ENCODE measurements around the gene TXLNA.
"Not testable (repeated sequence)": the region's sequence is repeated elsewhere in the genome, so short reads cannot be mapped to it uniquely, and the experiment has no call there.

The TXLNA gene

GRCh38 chr1:32179443-32180185 is at the start of gene TXLNA:
TXLNA (plus strand) TSS chr1:32179675; CDS start chr1:32180346, 671 bp downstream.
- DNase-seq (ENCODE audit: low read depth in 1 of 2, low spot score in 1 of 2), result peak; percentile 88 to 91
- in situ Hi-C loops (cut with HindIII; ENCODE audit: low pct_unique_long_range_greater_than_20kb, low sequenced_read_pairs), result no loop called here
- TF ChIP-seq JUND (IDR thresholded peaks at IDR 0.05; ENCODE audit: low read depth), result no peak

GRCh38 chr1:32133950-32134280 is 45.6 kb upstream of the TXLNA start:
- in situ Hi-C loops (cut with HindIII; ENCODE audit: low pct_unique_long_range_greater_than_20kb, low sequenced_read_pairs); DNase-seq (ENCODE audit: low read depth in 1 of 2, low spot score in 1 of 2): not testable (repeated sequence)

- DNase-seq (ENCODE audit: low read depth in 1 of 2, low spot score in 1 of 2), result no peak
- no peak for TF ChIP-seq JUND (IDR thresholded peaks at IDR 0.05; ENCODE audit: low read depth)
- in situ Hi-C loops (cut with HindIII; ENCODE audit: low pct_unique_long_range_greater_than_20kb, low sequenced_read_pairs), result no loop called here
Measured at GRCh38 chr1:32137111-32137510, 42.4 kb upstream of the TXLNA start.

GRCh38 chr1:32138965-32139364 is 40.5 kb upstream of the TXLNA start:
- peak; percentile 34 to 62 for DNase-seq (ENCODE audit: low read depth in 1 of 2, low spot score in 1 of 2)
- TF ChIP-seq JUND (IDR thresholded peaks at IDR 0.05; ENCODE audit: low read depth), result peak; percentile 88
- in situ Hi-C loops (cut with HindIII; ENCODE audit: low pct_unique_long_range_greater_than_20kb, low sequenced_read_pairs), result no loop called here

- in situ Hi-C loops (cut with HindIII; ENCODE audit: low pct_unique_long_range_greater_than_20kb, low sequenced_read_pairs), result no loop called here
- DNase-seq (ENCODE audit: low read depth in 1 of 2, low spot score in 1 of 2), result peak; percentile 13 to 45
- TF ChIP-seq JUND (IDR thresholded peaks at IDR 0.05; ENCODE audit: low read depth), result no peak
Measured at GRCh38 chr1:32142446-32143301, 36.8 kb upstream of the TXLNA start.

- DNase-seq (ENCODE audit: low read depth in 1 of 2, low spot score in 1 of 2); in situ Hi-C loops (cut with HindIII; ENCODE audit: low pct_unique_long_range_greater_than_20kb, low sequenced_read_pairs): not testable (repeated sequence)
Measured at GRCh38 chr1:32143302-32143695, 36.2 kb upstream of the TXLNA start.

- no peak for TF ChIP-seq JUND (IDR thresholded peaks at IDR 0.05; ENCODE audit: low read depth)
- no peak for DNase-seq (ENCODE audit: low read depth in 1 of 2, low spot score in 1 of 2)
- in situ Hi-C loops (cut with HindIII; ENCODE audit: low pct_unique_long_range_greater_than_20kb, low sequenced_read_pairs), result no loop called here
Measured at GRCh38 chr1:32144033-32144432, 35.4 kb upstream of the TXLNA start.

- DNase-seq (ENCODE audit: low read depth in 1 of 2, low spot score in 1 of 2); in situ Hi-C loops (cut with HindIII; ENCODE audit: low pct_unique_long_range_greater_than_20kb, low sequenced_read_pairs): not testable (repeated sequence)
Measured at GRCh38 chr1:32147799-32148198, 31.7 kb upstream of the TXLNA start.

GRCh38 chr1:32150847-32151246 is 28.6 kb upstream of the TXLNA start:
- TF ChIP-seq JUND (IDR thresholded peaks at IDR 0.05; ENCODE audit: low read depth), result no peak
- in situ Hi-C loops (cut with HindIII; ENCODE audit: low pct_unique_long_range_greater_than_20kb, low sequenced_read_pairs), result no loop called here
- no peak for DNase-seq (ENCODE audit: low read depth in 1 of 2, low spot score in 1 of 2)

- DNase-seq (ENCODE audit: low read depth in 1 of 2, low spot score in 1 of 2), result no peak
- in situ Hi-C loops (cut with HindIII; ENCODE audit: low pct_unique_long_range_greater_than_20kb, low sequenced_read_pairs), result no loop called here
- TF ChIP-seq JUND (IDR thresholded peaks at IDR 0.05; ENCODE audit: low read depth), result no peak
Measured at GRCh38 chr1:32151319-32151787, 28.1 kb upstream of the TXLNA start.

GRCh38 chr1:32159189-32159588 is 20.3 kb upstream of the TXLNA start:
- DNase-seq (ENCODE audit: low read depth in 1 of 2, low spot score in 1 of 2), result no peak
- in situ Hi-C loops (cut with HindIII; ENCODE audit: low pct_unique_long_range_greater_than_20kb, low sequenced_read_pairs), result no loop called here
- no peak for TF ChIP-seq JUND (IDR thresholded peaks at IDR 0.05; ENCODE audit: low read depth)

GRCh38 chr1:32163405-32163804 is 16.1 kb upstream of the TXLNA start:
- in situ Hi-C loops (cut with HindIII; ENCODE audit: low pct_unique_long_range_greater_than_20kb, low sequenced_read_pairs), result no loop called here
- no peak for DNase-seq (ENCODE audit: low read depth in 1 of 2, low spot score in 1 of 2)
- TF ChIP-seq JUND (IDR thresholded peaks at IDR 0.05; ENCODE audit: low read depth), result no peak

GRCh38 chr1:32165633-32166032 is 13.8 kb upstream of the TXLNA start:
- in situ Hi-C loops (cut with HindIII; ENCODE audit: low pct_unique_long_range_greater_than_20kb, low sequenced_read_pairs); DNase-seq (ENCODE audit: low read depth in 1 of 2, low spot score in 1 of 2): not testable (repeated sequence)

All from T47D (cell line).